Cardiac muscle cell (in vitro differentiated cells and primary cell): ENCODE measurements around the gene CFAP46. TPM values are rescaled to one million over a fixed set of nuclear protein-coding genes. Genes with fewer than 3 reads are reported as not detected.

Source experiments
- DNase-seq, 2 donors: peaks; one replicate each; pipeline versions ENCODE4 v3.0.0 to v3.0.0-alpha.2; 2010 to 2017; ENCODE audit warnings: low read depth in 1 of 2, low spot score in 1 of 2
- H3K27ac ChIP-seq: fragments of 200-600 bp; sonication (generic); 2 replicates; pipeline ENCODE4 v1.5.1; 2016
- H3K27me3 ChIP-seq: fragments of 200-600 bp; sonication (generic); 2 replicates; pipeline ENCODE4 v1.6.0; 2016; ENCODE audit warnings: control low read depth
- H3K36me3 ChIP-seq: fragments of 200-600 bp; sonication (generic); 2 replicates; pipeline ENCODE4 v1.5.1; 2016; ENCODE audit warnings: control low read depth
- H3K4me1 ChIP-seq: fragments of 200-600 bp; sonication (generic); 2 replicates; pipeline ENCODE4 v1.8.1; 2017; ENCODE audit warnings: low read depth, mild to moderate bottlenecking, mixed run types
- H3K4me3 ChIP-seq: fragments of 200-600 bp; sonication (generic); 2 replicates; pipeline ENCODE4 v1.5.1; 2016; ENCODE audit warnings: mild to moderate bottlenecking
- H3K9me3 ChIP-seq: fragments of 200-600 bp; sonication (generic); 2 replicates; pipeline ENCODE4 v1.5.1; 2017; ENCODE audit warnings: low read depth, mild to moderate bottlenecking, control low read depth
- CTCF ChIP-seq: IDR thresholded peaks from 2 replicates; pipeline ENCODE4 v1.5.1; 2012; ENCODE audit warnings: low read depth, mild to moderate bottlenecking, low read length
- polyA plus RNA-seq: library from polyadenylated mRNA; unstranded; fragments of >200 nt; fragmentation: Nextera tagmentation; extraction: Ambion mirVana; gene quantifications from 2 replicates; pipeline ENCODE4 v1.2.1, GENCODE V29; 2016
- total RNA-seq: library from RNA; depleted of rRNA; stranded (reverse); fragments of >200 nt; gene quantifications from 2 replicates; pipeline ENCODE4 v1.2.3, GENCODE V29; 2016

The CFAP46 gene
- total and polyA plus RNA-seq, 2 experiments from 2014 or later: 2.8 to 4.5 TPM

GRCh38 chr10:132973903-132974241 is 31.5 kb upstream of the CFAP46 start:
- TF ChIP-seq CTCF: no peak
- Histone ChIP-seq H3K4me3 (no peak overlapping the region), H3K36me3 (no peaks in the 10 kb centered on the region), H3K4me1 (peaks cover 2% of the 10 kb centered on the region), H3K9me3 (no peaks in the 10 kb centered on the region), H3K27ac (no peak overlapping the region), H3K27me3 (peaks cover 1% of the 10 kb centered on the region)
- no peak for DNase-seq

- Histone ChIP-seq H3K27ac (no peak overlapping the region), H3K36me3 (no peaks in the 10 kb centered on the region), H3K9me3 (no peaks in the 10 kb centered on the region), H3K4me1 (peaks cover 2% of the 10 kb centered on the region), H3K4me3 (no peak overlapping the region), H3K27me3 (no peaks in the 10 kb centered on the region)
- TF ChIP-seq CTCF: no peak
- DNase-seq: no peak
Observed at GRCh38 chr10:132972986-132973902, 30.9 kb upstream of the CFAP46 start.

GRCh38 chr10:132972149-132972985 is 30.0 kb upstream of the CFAP46 start:
- Histone ChIP-seq H3K9me3 (no peaks in the 10 kb centered on the region), H3K4me1 (peaks cover 2% of the 10 kb centered on the region), H3K27ac (no peak overlapping the region), H3K4me3 (no peak overlapping the region), H3K36me3 (no peaks in the 10 kb centered on the region), H3K27me3 (no peaks in the 10 kb centered on the region)
- no peak for DNase-seq
- TF ChIP-seq CTCF: no peak

GRCh38 chr10:132971448-132972148 is 29.2 kb upstream of the CFAP46 start:
- H3K4me3 ChIP-seq: no peak overlapping the region
- H3K4me1 ChIP-seq: peaks cover 2% of the 10 kb centered on the region
- no peaks in the 10 kb centered on the region for H3K9me3 ChIP-seq
- H3K27me3 ChIP-seq: no peaks in the 10 kb centered on the region
- H3K36me3 ChIP-seq: no peaks in the 10 kb centered on the region
- H3K27ac ChIP-seq: no peak overlapping the region
- DNase-seq: peak in 1 of 2 donors; percentile 27
- no peak for TF ChIP-seq CTCF

- Histone ChIP-seq H3K27me3 (no peaks in the 10 kb centered on the region), H3K36me3 (no peaks in the 10 kb centered on the region), H3K9me3 (no peaks in the 10 kb centered on the region), H3K4me1 (peaks cover 2% of the 10 kb centered on the region), H3K27ac (no peak overlapping the region), H3K4me3 (no peak overlapping the region)
- no peak for DNase-seq
- TF ChIP-seq CTCF: no peak
Observed at GRCh38 chr10:132970641-132971438, 28.5 kb upstream of the CFAP46 start.
